Measurements from ENCODE around the gene PEAK1. TPM values are rescaled to one million over a fixed set of nuclear protein-coding genes. Genes with fewer than 3 reads are reported as not detected.

PEAK1 gene
- total and polyA plus RNA-seq, 2 donors (not counting 3 experiments of a cell fraction or from before 2014, with no cell fraction given), result 17.9 to 91.9 TPM

DNA sequence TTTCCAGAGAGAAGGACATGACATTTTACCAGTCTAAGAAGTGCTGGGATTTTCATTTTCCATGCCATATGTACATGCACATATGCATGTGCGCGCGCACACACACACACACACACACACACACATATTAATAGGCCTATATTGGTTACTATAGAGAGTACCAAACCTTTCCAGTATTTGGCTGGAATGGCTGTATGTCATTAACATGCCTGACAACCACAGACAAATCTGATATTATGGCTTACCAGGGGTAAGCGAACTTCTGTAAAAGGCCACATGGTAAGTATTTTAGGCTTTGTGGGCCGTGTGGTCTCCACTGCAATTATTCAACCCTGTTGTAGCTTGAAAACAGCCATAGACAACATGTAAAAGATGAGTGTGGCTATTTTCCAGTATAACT is 251.8 kb downstream of the PEAK1 start:
- no peaks in the 10 kb centered on the region for H3K9me1 ChIP-seq (replicated peaks; ENCODE audit: control insufficient read depth, extremely low read depth, insufficient read depth, low read length)
- H3K4me2 ChIP-seq (ENCODE audit: insufficient read depth, low read length), result no peak overlapping the region
- no peaks in the 10 kb centered on the region for H3K27me3 ChIP-seq (ENCODE audit: control insufficient read depth in 2 of 2, insufficient read depth in 2 of 2, low read length in 2 of 2)
- ChIA-PET POLR2A (no interaction called here), CTCF (interaction anchor here (1.1 to 1.6 kb wide), 3 partner anchors 13 to 49 kb away, joined by 3 to 5 read pairs (median 4); no protein-coding TSS in a partner anchor)
- intact Hi-C loops (cut with micrococcal nuclease) (no loop called here), dilution Hi-C loops (cut with MboI; ENCODE audit: extremely low pct_ligation_motif_present, low sequenced_read_pairs) (no loop called here)
- no peaks in the 10 kb centered on the region for H3K4me1 ChIP-seq (ENCODE audit: control insufficient read depth, extremely low read depth, insufficient read depth, low read length)
- no peak for TF ChIP-seq GATA2 (IDR thresholded peaks at IDR 0.05; ENCODE audit: insufficient read depth, insufficient read length, low read depth, low read length)
- H3K9me3 ChIP-seq (replicated peaks; ENCODE audit: control insufficient read depth, insufficient read depth, low read length), result no peaks in the 10 kb centered on the region
- no peaks in the 10 kb centered on the region for H3K79me2 ChIP-seq (ENCODE audit: control insufficient read depth, insufficient read depth, low read length)
- no peak for DNase-seq (ENCODE audit: low read depth, low spot score)
- FAIRE-seq, result no peak
- no TSS peak for BruUV-seq (replicated peaks)
- H3K36me3 ChIP-seq (ENCODE audit: control insufficient read depth in 2 of 2, extremely low read depth in 1 of 2, insufficient read depth in 2 of 2, low read length in 2 of 2), result peaks cover 0 to 3% of the 10 kb centered on the region in 2 experiments
- H3K4me3 ChIP-seq (replicated peaks in 1 of 3; ENCODE audit: insufficient read depth in 1 of 3, low read depth in 1 of 3, low read length in 3 of 3), result no peak overlapping the region
- no peak overlapping the region for H2AFZ ChIP-seq (ENCODE audit: low read depth, low read length)
- H3K27ac ChIP-seq (ENCODE audit: insufficient read depth, low read depth, low read length), result no peak overlapping the region
- H4K20me1 ChIP-seq (replicated peaks; ENCODE audit: control insufficient read depth, extremely low read depth, insufficient read depth, low read length), result no peaks in the 10 kb centered on the region
- H3K9ac ChIP-seq (replicated peaks; ENCODE audit: extremely low read depth, insufficient read depth, low read length), result no peak overlapping the region

DNA sequence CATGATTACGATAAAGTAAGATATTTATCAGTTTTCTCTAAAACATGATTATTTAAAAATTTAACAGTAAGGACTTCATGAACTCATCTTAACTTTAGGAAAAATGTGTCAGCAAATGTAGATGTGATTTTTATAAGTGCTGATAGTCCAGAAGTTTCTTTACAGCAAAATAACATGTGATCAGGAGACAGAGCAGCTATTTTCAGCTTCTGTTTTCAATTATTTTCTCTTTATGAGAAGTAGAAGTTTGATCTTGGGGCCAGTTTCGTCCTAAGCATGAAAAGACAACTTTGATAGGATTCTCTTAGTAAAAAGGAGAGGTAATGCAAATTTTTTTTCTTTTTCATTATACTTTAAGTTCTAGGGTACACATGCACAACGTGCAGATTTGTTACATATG is 252.5 kb downstream of the PEAK1 start:
- intact Hi-C loops (cut with micrococcal nuclease) (no loop called here), dilution Hi-C loops (cut with MboI; ENCODE audit: extremely low pct_ligation_motif_present, low sequenced_read_pairs) (no loop called here)
- Histone ChIP-seq H4K20me1 (replicated peaks; ENCODE audit: control insufficient read depth, extremely low read depth, insufficient read depth, low read length) (no peaks in the 10 kb centered on the region), H2AFZ (ENCODE audit: low read depth, low read length) (no peak overlapping the region), H3K4me3 (replicated peaks in 1 of 3; ENCODE audit: insufficient read depth in 1 of 3, low read depth in 1 of 3, low read length in 3 of 3) (no peak overlapping the region), H3K79me2 (ENCODE audit: control insufficient read depth, insufficient read depth, low read length) (peaks cover 2% of the 10 kb centered on the region), H3K9me1 (replicated peaks; ENCODE audit: control insufficient read depth, extremely low read depth, insufficient read depth, low read length) (no peaks in the 10 kb centered on the region), H3K36me3 (ENCODE audit: control insufficient read depth in 2 of 2, extremely low read depth in 1 of 2, insufficient read depth in 2 of 2, low read length in 2 of 2) (peaks cover 0 to 3% of the 10 kb centered on the region in 2 experiments), H3K27ac (ENCODE audit: insufficient read depth, low read depth, low read length) (no peak overlapping the region), H3K27me3 (ENCODE audit: control insufficient read depth in 2 of 2, insufficient read depth in 2 of 2, low read length in 2 of 2) (no peaks in the 10 kb centered on the region), H3K9ac (replicated peaks; ENCODE audit: extremely low read depth, insufficient read depth, low read length) (no peak overlapping the region), H3K4me1 (ENCODE audit: control insufficient read depth, extremely low read depth, insufficient read depth, low read length) (no peaks in the 10 kb centered on the region), H3K9me3 (replicated peaks; ENCODE audit: control insufficient read depth, insufficient read depth, low read length) (no peaks in the 10 kb centered on the region), H3K4me2 (ENCODE audit: insufficient read depth, low read length) (no peak overlapping the region)
- peak; percentile 18 for FAIRE-seq
- TF ChIP-seq EZH2 (IDR thresholded peaks at IDR 0.05; ENCODE audit: borderline replicate concordance, low read depth, low read length, severe bottlenecking) (no peak), POLR2AphosphoS5 (IDR thresholded peaks at IDR 0.05; ENCODE audit: insufficient read depth, low read depth, low read length) (no peak), JUN (IDR thresholded peaks at IDR 0.05; ENCODE audit: borderline replicate concordance, insufficient read depth, insufficient read length, low read depth) (no peak), POLR2A (IDR thresholded peaks at IDR 0.05; ENCODE audit: low read depth, low read length) (no peak), FOS (IDR thresholded peaks at IDR 0.05; ENCODE audit: borderline replicate concordance, insufficient read depth, low read length) (no peak), GATA2 (IDR thresholded peaks at IDR 0.05; ENCODE audit: insufficient read depth, insufficient read length, low read depth, low read length) (no peak), MYC (IDR thresholded peaks at IDR 0.05; ENCODE audit: low read depth, low read length) (no peak)
- TF ChIP-seq, protein P1, sequence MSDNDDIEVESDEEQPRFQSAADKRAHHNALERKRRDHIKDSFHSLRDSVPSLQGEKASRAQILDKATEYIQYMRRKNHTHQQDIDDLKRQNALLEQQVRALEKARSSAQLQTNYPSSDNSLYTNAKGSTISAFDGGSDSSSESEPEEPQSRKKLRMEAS (IDR thresholded peaks at IDR 0.05; ENCODE audit: insufficient read depth, insufficient read length), result no peak
- TF ChIP-seq, protein P2, sequence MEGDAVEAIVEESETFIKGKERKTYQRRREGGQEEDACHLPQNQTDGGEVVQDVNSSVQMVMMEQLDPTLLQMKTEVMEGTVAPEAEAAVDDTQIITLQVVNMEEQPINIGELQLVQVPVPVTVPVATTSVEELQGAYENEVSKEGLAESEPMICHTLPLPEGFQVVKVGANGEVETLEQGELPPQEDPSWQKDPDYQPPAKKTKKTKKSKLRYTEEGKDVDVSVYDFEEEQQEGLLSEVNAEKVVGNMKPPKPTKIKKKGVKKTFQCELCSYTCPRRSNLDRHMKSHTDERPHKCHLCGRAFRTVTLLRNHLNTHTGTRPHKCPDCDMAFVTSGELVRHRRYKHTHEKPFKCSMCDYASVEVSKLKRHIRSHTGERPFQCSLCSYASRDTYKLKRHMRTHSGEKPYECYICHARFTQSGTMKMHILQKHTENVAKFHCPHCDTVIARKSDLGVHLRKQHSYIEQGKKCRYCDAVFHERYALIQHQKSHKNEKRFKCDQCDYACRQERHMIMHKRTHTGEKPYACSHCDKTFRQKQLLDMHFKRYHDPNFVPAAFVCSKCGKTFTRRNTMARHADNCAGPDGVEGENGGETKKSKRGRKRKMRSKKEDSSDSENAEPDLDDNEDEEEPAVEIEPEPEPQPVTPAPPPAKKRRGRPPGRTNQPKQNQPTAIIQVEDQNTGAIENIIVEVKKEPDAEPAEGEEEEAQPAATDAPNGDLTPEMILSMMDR (IDR thresholded peaks at IDR 0.05; ENCODE audit: extremely low read depth in 1 of 2, insufficient read depth in 1 of 2, low read depth in 1 of 2, low read length in 2 of 2), result no peak
- no TSS peak for BruUV-seq (replicated peaks)
- POLR2A ChIA-PET, result no interaction called here
- no peak for DNase-seq (ENCODE audit: low read depth, low spot score)
- CTCF ChIA-PET, result interaction anchor here (1.6 kb wide), 1 partner anchor 48 kb away, joined by 5 read pairs; no protein-coding TSS in a partner anchor
